ENCODE measurements around the gene CES4A. TPM values are rescaled to one million over a fixed set of nuclear protein-coding genes. Genes with fewer than 3 reads are reported as not detected.
"Not testable (repeated sequence)": the region's sequence is repeated elsewhere in the genome, so short reads cannot be mapped to it uniquely, and the experiment has no call there.

Gene CES4A
- total RNA-seq, 2 donors from 2014 or later: 24.4 to 38.8 TPM

DNA sequence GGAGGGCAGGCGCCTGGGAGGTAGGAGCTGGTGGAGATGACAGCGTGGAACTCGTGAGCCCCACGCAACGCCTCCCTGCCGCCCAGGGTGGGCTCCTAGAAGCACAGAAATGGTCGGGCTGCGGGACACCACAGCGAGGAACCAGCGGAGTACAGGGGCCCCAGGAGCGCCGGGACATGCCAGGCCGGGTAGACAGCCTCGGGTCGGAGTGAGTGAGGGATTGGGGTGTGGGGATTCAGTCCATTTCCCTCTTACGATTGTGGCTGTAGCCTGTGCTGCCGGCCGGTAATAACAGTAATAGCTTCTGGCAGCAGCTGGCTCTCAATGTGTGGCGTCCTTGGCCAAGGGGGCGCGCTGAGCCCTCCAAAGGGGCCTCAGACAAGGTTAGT lies 39.6 kb upstream of the CES4A start:
- DNase-seq: no peak
- peak overlapping the region; percentile 86 to 95 for H3K4me3 Mint-ChIP-seq

GRCh38 chr16:66949472-66949871 lies 38.9 kb upstream of the CES4A start:
- H3K4me1 Mint-ChIP-seq (ENCODE audit: low read depth): peaks cover 58% of the 10 kb centered on the region
- peak overlapping the region; percentile 86 to 95 for H3K4me3 Mint-ChIP-seq
- peaks cover 67% of the 10 kb centered on the region for H3K27me3 Mint-ChIP-seq (ENCODE audit: low read depth)
- ATAC-seq (replicated peaks in 1 of 2) (no peak), DNase-seq (no peak)
- peaks cover 2 to 8% of the 10 kb centered on the region in 2 donors for H3K9me3 Mint-ChIP-seq
- no peak overlapping the region for H3K27ac Mint-ChIP-seq
- H3K36me3 Mint-ChIP-seq (ENCODE audit: insufficient read depth in 2 of 2): peaks cover 4 to 7% of the 10 kb centered on the region in 2 donors

More for the DNA sequence above, 39.6 kb upstream of the CES4A start:
- H3K27me3 Mint-ChIP-seq (ENCODE audit: low read depth): peaks cover 62% of the 10 kb centered on the region
- H3K36me3 Mint-ChIP-seq (ENCODE audit: insufficient read depth in 2 of 2): peaks cover 4 to 7% of the 10 kb centered on the region in 2 donors
- no peak overlapping the region for H3K27ac Mint-ChIP-seq
- H3K4me1 Mint-ChIP-seq (ENCODE audit: low read depth): peaks cover 54% of the 10 kb centered on the region
- peak in 1 of 2 donors; percentile 2 for ATAC-seq (replicated peaks in 1 of 2)
- peaks cover 2 to 8% of the 10 kb centered on the region in 2 donors for H3K9me3 Mint-ChIP-seq

DNA sequence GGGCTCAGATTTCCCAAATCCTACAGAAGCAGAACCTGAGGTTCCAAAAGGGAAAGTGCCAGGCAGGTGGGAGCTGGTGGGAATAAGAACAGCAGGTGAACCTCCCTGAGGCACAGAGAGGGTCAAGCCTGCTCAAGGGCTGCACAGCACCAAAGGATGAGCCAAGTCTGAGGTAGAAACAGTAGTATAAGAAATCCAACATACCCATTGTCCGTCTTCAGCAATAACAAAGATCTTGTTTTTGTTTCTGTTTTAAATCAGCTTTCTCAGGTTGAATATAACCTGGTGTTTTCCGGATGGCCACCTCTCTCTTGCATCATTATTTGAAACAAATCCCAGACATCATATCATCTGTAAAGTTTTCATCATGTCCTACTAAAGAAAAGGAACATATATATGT lies 38.0 kb upstream of the CES4A start:
- peaks cover 4 to 7% of the 10 kb centered on the region in 2 donors for H3K36me3 Mint-ChIP-seq (ENCODE audit: insufficient read depth in 2 of 2)
- ATAC-seq (replicated peaks in 1 of 2) (peak; percentile 35 to 47), DNase-seq (no peak)
- peaks cover 67% of the 10 kb centered on the region for H3K27me3 Mint-ChIP-seq (ENCODE audit: low read depth)
- H3K27ac Mint-ChIP-seq: no peak overlapping the region
- peak overlapping the region; percentile 42 to 61 for H3K4me3 Mint-ChIP-seq
- H3K4me1 Mint-ChIP-seq (ENCODE audit: low read depth): peaks cover 58% of the 10 kb centered on the region
- H3K9me3 Mint-ChIP-seq: peaks cover 2 to 8% of the 10 kb centered on the region in 2 donors

- no peak for ATAC-seq (replicated peaks in 1 of 2)
- peak overlapping the region; percentile 70 for H3K27ac Mint-ChIP-seq
- H3K27me3 Mint-ChIP-seq (ENCODE audit: low read depth): peaks cover 67% of the 10 kb centered on the region
- H3K36me3 Mint-ChIP-seq (ENCODE audit: insufficient read depth in 2 of 2): peaks cover 4 to 7% of the 10 kb centered on the region in 2 donors
- peaks cover 2 to 8% of the 10 kb centered on the region in 2 donors for H3K9me3 Mint-ChIP-seq
- no peak for DNase-seq
- H3K4me3 Mint-ChIP-seq: peak overlapping the region in 1 of 2 donors; percentile 70
- peaks cover 58% of the 10 kb centered on the region for H3K4me1 Mint-ChIP-seq (ENCODE audit: low read depth)
Observed at GRCh38 chr16:66950971-66951790, 37.2 kb upstream of the CES4A start.

GRCh38 chr16:66952430-66953110 lies 35.8 kb upstream of the CES4A start:
- ATAC-seq (replicated peaks in 1 of 2): no peak
- H3K4me1 Mint-ChIP-seq (ENCODE audit: low read depth): peaks cover 49% of the 10 kb centered on the region
- no peak for DNase-seq
- H3K27me3 Mint-ChIP-seq (ENCODE audit: low read depth): peaks cover 66% of the 10 kb centered on the region
- H3K36me3 Mint-ChIP-seq (ENCODE audit: insufficient read depth in 2 of 2): peaks cover 4 to 7% of the 10 kb centered on the region in 2 donors
- H3K4me3 Mint-ChIP-seq: no peak overlapping the region
- H3K27ac Mint-ChIP-seq: no peak overlapping the region
- H3K9me3 Mint-ChIP-seq: peaks cover 2 to 8% of the 10 kb centered on the region in 2 donors

DNA sequence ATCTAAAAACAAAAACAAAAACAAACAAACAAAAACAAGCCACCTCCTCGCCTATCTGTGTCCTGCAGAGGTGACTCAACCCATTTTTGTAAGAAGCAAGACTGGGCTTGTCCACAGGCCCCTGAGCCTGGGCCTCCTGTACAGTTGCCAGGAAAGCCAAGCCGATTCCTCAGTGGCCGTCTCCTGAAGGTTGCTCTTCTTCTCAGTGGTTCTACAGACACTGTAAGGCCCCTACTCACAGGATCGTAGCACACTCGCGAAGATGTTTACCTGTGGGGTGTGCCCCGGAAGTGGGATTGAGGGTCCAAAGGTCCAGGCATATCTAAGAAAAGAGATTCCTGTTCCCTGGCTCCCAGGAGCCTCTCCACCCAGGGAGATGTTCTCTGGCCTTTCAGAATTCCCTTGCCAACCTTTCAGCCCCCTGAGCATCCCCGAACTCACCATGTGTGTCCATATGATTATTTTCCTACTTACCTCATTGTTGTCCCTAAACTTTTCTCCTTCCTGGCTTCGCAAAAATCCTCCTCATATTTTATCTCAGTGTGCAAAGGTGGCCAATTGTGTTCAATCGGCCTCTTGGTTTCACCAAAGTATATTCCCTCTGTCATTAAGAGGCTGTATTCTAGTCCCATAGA lies 34.8 kb upstream of the CES4A start:
- ATAC-seq (replicated peaks in 1 of 2): peak in 1 of 2 donors; percentile 10
- H3K27me3 Mint-ChIP-seq (ENCODE audit: low read depth): peaks cover 56% of the 10 kb centered on the region
- no peak overlapping the region for H3K27ac Mint-ChIP-seq
- peaks cover 44% of the 10 kb centered on the region for H3K4me1 Mint-ChIP-seq (ENCODE audit: low read depth)
- DNase-seq: no peak
- peaks cover 4 to 7% of the 10 kb centered on the region in 2 donors for H3K36me3 Mint-ChIP-seq (ENCODE audit: insufficient read depth in 2 of 2)
- peaks cover 2 to 8% of the 10 kb centered on the region in 2 donors for H3K9me3 Mint-ChIP-seq
- no peak overlapping the region for H3K4me3 Mint-ChIP-seq

DNA sequence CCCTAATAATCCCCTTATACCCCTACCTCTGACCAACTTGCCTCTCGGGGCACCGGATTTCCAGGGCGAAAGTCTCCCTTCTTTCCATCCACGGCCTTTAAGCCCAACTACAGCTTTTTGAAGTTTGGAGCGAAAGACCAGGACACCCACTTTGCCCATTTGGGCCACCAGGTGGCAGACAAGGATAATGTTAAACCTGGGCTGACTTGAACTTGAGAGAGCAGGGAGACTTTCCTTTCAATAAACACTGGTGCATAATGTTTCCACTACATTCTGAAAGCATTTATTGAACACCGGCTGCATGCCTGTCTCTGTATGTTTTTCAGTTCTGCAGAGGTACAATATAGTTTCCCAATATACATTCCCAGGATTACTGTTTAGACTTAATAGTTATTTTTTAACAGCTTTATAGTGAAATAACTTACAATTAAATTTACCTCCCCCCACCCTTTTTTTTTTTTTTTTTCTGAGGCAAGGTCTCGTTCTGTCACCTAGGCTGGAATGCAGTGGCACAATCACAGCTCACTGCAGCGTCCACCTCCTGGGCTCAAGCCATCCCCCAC lies 34.2 kb upstream of the CES4A start:
- Mint-ChIP-seq H3K4me3 (no peak overlapping the region), H3K27ac (peak overlapping the region; percentile 31), H3K36me3 (ENCODE audit: insufficient read depth in 2 of 2) (peaks cover 4 to 7% of the 10 kb centered on the region in 2 donors), H3K4me1 (ENCODE audit: low read depth) (peaks cover 38% of the 10 kb centered on the region), H3K27me3 (ENCODE audit: low read depth) (peaks cover 50% of the 10 kb centered on the region), H3K9me3 (peaks cover 2 to 8% of the 10 kb centered on the region in 2 donors)
- peak; percentile 77 to 81 for DNase-seq
- peak; percentile 76 to 79 for ATAC-seq (replicated peaks in 1 of 2)

- DNase-seq; H3K36me3 Mint-ChIP-seq (ENCODE audit: insufficient read depth in 2 of 2); H3K9me3 Mint-ChIP-seq; H3K27ac Mint-ChIP-seq; H3K4me3 Mint-ChIP-seq; ATAC-seq (replicated peaks in 1 of 2): not testable (repeated sequence)
- H3K4me1 Mint-ChIP-seq (ENCODE audit: low read depth): peaks cover 25% of the 10 kb centered on the region
- H3K27me3 Mint-ChIP-seq (ENCODE audit: low read depth): peaks cover 36% of the 10 kb centered on the region
Observed at GRCh38 chr16:66955363-66956153, 32.8 kb upstream of the CES4A start.

DNA sequence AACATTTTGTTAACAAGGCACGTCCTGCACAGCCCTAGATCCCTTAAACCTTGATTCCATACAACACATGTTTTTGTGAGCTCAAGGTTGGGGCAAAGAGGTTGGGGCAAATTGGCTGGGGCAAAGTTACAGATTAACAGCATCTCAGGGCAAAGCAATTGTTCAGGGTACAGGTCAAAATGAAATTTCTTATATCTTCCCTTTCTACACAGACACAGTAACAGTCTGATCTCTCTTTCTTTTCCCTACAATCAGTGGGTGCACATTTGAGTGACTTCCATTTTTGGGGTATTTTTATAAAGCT lies 32.3 kb upstream of the CES4A start:
- not testable (repeated sequence) for H3K36me3 Mint-ChIP-seq (ENCODE audit: insufficient read depth in 2 of 2); H3K27ac Mint-ChIP-seq; ATAC-seq (replicated peaks in 1 of 2); H3K9me3 Mint-ChIP-seq; DNase-seq; H3K4me3 Mint-ChIP-seq
- H3K27me3 Mint-ChIP-seq (ENCODE audit: low read depth): peaks cover 31% of the 10 kb centered on the region
- peaks cover 25% of the 10 kb centered on the region for H3K4me1 Mint-ChIP-seq (ENCODE audit: low read depth)

- no peak overlapping the region for H3K4me3 Mint-ChIP-seq
- peaks cover 2% of the 10 kb centered on the region for H3K27me3 Mint-ChIP-seq (ENCODE audit: low read depth)
- no peak overlapping the region for H3K27ac Mint-ChIP-seq
- H3K9me3 Mint-ChIP-seq: no peaks in the 10 kb centered on the region
- no peak for ATAC-seq (replicated peaks in 1 of 2)
- peaks cover 24% of the 10 kb centered on the region for H3K4me1 Mint-ChIP-seq (ENCODE audit: low read depth)
- H3K36me3 Mint-ChIP-seq (ENCODE audit: insufficient read depth in 2 of 2): no peaks in the 10 kb centered on the region
- no peak for DNase-seq
Observed at GRCh38 chr16:66958857-66959703, 29.3 kb upstream of the CES4A start.

DNA sequence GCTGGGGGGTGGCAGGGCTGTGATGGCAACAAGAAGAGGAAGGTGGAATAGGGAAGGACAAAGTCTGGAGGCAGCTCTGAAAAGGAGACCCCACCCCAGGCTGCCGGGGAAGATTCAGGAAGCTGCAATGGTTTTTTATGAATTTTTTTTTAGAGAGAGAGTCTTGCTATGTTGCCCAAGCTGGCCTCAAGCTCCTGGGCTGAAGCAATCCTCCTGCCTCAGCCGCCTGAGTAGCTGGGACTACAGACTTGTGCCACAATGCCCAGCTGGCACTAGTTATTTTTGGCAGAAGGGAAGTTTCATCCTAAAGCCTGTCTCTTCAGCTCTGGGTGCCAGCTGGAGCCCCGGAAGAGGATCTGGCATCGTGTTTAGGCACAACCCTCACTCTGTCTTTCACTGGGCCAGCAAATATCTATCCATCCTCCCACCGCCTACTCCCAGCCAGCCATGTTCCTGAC lies 28.7 kb upstream of the CES4A start:
- no peak for DNase-seq
- Mint-ChIP-seq H3K4me1 (ENCODE audit: low read depth) (peaks cover 24% of the 10 kb centered on the region), H3K4me3 (no peak overlapping the region), H3K9me3 (no peaks in the 10 kb centered on the region), H3K27ac (no peak overlapping the region), H3K27me3 (ENCODE audit: low read depth) (no peaks in the 10 kb centered on the region), H3K36me3 (ENCODE audit: insufficient read depth in 2 of 2) (no peaks in the 10 kb centered on the region)
- ATAC-seq (replicated peaks in 1 of 2): no peak
